ENCODE results near the gene HNF1A. TPM values are rescaled to one million over a fixed set of nuclear protein-coding genes. Genes with fewer than 3 reads are reported as not detected.

HNF1A gene
- total and polyA plus RNA-seq, 2 donors (not counting 1 experiment from before 2014, with no cell fraction given): not detected

- H3K4me3 Mint-ChIP-seq: no peak overlapping the region
- H3K27ac Mint-ChIP-seq: no peak overlapping the region
- Histone ChIP-seq H3K4me1 (ENCODE audit: control insufficient read depth in 2 of 2, insufficient read depth in 2 of 2, low read length in 2 of 2) (no peaks in the 10 kb centered on the region), H3K4me2 (replicated peaks; ENCODE audit: low read depth, low read length, poor library complexity, severe bottlenecking) (no peak overlapping the region), H3K36me3 (replicated peaks in 1 of 2; ENCODE audit: control extremely low read depth in 1 of 2, control insufficient read depth in 1 of 2, extremely low read depth in 1 of 2, insufficient read depth in 2 of 2, low read length in 1 of 2) (no peaks in the 10 kb centered on the region), H3K9ac (ENCODE audit: low read length) (no peak overlapping the region), H3K27me3 (replicated peaks in 1 of 4; ENCODE audit: control extremely low read depth in 1 of 4, control insufficient read depth in 3 of 4, insufficient read depth in 4 of 4, low read length in 3 of 4) (peaks cover 0 to 3% (median 0%) of the 10 kb centered on the region in 4 experiments), H4K20me1 (ENCODE audit: control insufficient read depth, insufficient read depth, low read length, poor library complexity, severe bottlenecking) (no peaks in the 10 kb centered on the region), H3K79me2 (ENCODE audit: control insufficient read depth, insufficient read depth, low read length) (no peaks in the 10 kb centered on the region), H3K4me3 (ENCODE audit: control extremely low read depth in 1 of 5, extremely low read depth in 1 of 5, insufficient read depth in 1 of 5, low read depth in 2 of 5, low read length in 4 of 5) (no peak overlapping the region), H2AFZ (ENCODE audit: insufficient read depth, low read depth, low read length, poor library complexity, severe bottlenecking) (no peak overlapping the region), H3K27ac (ENCODE audit: low read length in 2 of 2) (no peak overlapping the region), H3K9me3 (ENCODE audit: control extremely low read depth in 1 of 3, control insufficient read depth in 2 of 3, insufficient read depth in 1 of 3, low read length in 2 of 3) (no peaks in the 10 kb centered on the region)
- 89% methylated on average over 11 of the region's 13 CpGs for WGBS (ENCODE audit: insufficient coverage)
- H3K27me3 Mint-ChIP-seq: peaks cover 3% of the 10 kb centered on the region
- ATAC-seq (ENCODE audit: low read depth) (no peak), DNase-seq (no peak)
- POLR2A ChIA-PET: interaction anchor here (0.7 kb wide), 1 partner anchor 52 kb away, joined by 3 read pairs; no protein-coding TSS in a partner anchor
- CTCF ChIA-PET: no interaction called here
- no peaks in the 10 kb centered on the region for H3K4me1 Mint-ChIP-seq
- intact Hi-C loops (cut with micrococcal nuclease): no loop called here
- TF ChIP-seq EZH2 (IDR thresholded peaks at IDR 0.05; ENCODE audit: borderline replicate concordance, insufficient read depth, low read depth, low read length, poor library complexity, severe bottlenecking): no peak
- TF ChIP-seq, protein P1, sequence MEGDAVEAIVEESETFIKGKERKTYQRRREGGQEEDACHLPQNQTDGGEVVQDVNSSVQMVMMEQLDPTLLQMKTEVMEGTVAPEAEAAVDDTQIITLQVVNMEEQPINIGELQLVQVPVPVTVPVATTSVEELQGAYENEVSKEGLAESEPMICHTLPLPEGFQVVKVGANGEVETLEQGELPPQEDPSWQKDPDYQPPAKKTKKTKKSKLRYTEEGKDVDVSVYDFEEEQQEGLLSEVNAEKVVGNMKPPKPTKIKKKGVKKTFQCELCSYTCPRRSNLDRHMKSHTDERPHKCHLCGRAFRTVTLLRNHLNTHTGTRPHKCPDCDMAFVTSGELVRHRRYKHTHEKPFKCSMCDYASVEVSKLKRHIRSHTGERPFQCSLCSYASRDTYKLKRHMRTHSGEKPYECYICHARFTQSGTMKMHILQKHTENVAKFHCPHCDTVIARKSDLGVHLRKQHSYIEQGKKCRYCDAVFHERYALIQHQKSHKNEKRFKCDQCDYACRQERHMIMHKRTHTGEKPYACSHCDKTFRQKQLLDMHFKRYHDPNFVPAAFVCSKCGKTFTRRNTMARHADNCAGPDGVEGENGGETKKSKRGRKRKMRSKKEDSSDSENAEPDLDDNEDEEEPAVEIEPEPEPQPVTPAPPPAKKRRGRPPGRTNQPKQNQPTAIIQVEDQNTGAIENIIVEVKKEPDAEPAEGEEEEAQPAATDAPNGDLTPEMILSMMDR (IDR thresholded peaks at IDR 0.05): no peak
- no peaks in the 10 kb centered on the region for H3K9me3 Mint-ChIP-seq (ENCODE audit: insufficient read depth)
Measured at GRCh38 chr12:120928864-120929652, 49.3 kb upstream of the HNF1A start.

DNA sequence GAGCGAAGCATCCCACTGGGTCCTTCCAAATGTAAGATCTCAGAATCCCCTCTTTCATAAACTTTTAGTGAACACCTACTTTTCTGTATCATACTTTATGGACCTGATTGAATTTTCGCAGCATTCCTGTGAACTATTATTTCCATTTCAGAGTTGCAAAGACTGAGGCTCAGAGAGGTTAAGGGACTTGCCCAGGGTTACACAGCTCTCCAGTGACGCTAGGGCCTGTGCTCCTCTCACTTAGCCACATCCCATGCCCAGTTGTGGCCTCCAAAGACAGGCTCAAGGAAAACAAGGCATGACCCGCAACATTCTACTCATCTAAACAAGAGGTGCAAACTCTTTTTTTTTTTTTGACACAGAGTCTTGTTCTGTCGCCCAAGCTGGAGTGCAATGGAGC is 48.3 kb upstream of the HNF1A start:
- H3K27me3 Mint-ChIP-seq: peaks cover 3% of the 10 kb centered on the region
- ChIA-PET CTCF (no interaction called here), POLR2A (interaction anchor here (0.7 kb wide), 1 partner anchor 51 kb away, joined by 3 read pairs; no protein-coding TSS in a partner anchor)
- no peak overlapping the region for H2AFZ ChIP-seq (ENCODE audit: insufficient read depth, low read depth, low read length, poor library complexity, severe bottlenecking)
- intact Hi-C loops (cut with micrococcal nuclease): no loop called here
- H3K4me3 ChIP-seq (ENCODE audit: control extremely low read depth in 1 of 5, extremely low read depth in 1 of 5, insufficient read depth in 1 of 5, low read depth in 2 of 5, low read length in 4 of 5): no peak overlapping the region
- H3K4me1 ChIP-seq (ENCODE audit: control insufficient read depth in 2 of 2, insufficient read depth in 2 of 2, low read length in 2 of 2): no peaks in the 10 kb centered on the region
- H3K9ac ChIP-seq (ENCODE audit: low read length): no peak overlapping the region
- ATAC-seq (ENCODE audit: low read depth) (no peak), DNase-seq (no peak)
- H3K9me3 Mint-ChIP-seq (ENCODE audit: insufficient read depth): no peaks in the 10 kb centered on the region
- no peak overlapping the region for H3K4me2 ChIP-seq (replicated peaks; ENCODE audit: low read depth, low read length, poor library complexity, severe bottlenecking)
- H3K36me3 ChIP-seq (replicated peaks in 1 of 2; ENCODE audit: control extremely low read depth in 1 of 2, control insufficient read depth in 1 of 2, extremely low read depth in 1 of 2, insufficient read depth in 2 of 2, low read length in 1 of 2): no peaks in the 10 kb centered on the region
- peaks cover 0 to 3% (median 0%) of the 10 kb centered on the region in 4 experiments for H3K27me3 ChIP-seq (replicated peaks in 1 of 4; ENCODE audit: control extremely low read depth in 1 of 4, control insufficient read depth in 3 of 4, insufficient read depth in 4 of 4, low read length in 3 of 4)
- H3K4me1 Mint-ChIP-seq: no peaks in the 10 kb centered on the region
- no peak overlapping the region for H3K4me3 Mint-ChIP-seq
- no peak overlapping the region for H3K27ac Mint-ChIP-seq
- no peaks in the 10 kb centered on the region for H4K20me1 ChIP-seq (ENCODE audit: control insufficient read depth, insufficient read depth, low read length, poor library complexity, severe bottlenecking)
- TF ChIP-seq, protein P1 (IDR thresholded peaks at IDR 0.05): no peak
- no peak for TF ChIP-seq EZH2 (IDR thresholded peaks at IDR 0.05; ENCODE audit: borderline replicate concordance, insufficient read depth, low read depth, low read length, poor library complexity, severe bottlenecking)
- no peaks in the 10 kb centered on the region for H3K79me2 ChIP-seq (ENCODE audit: control insufficient read depth, insufficient read depth, low read length)
- WGBS (ENCODE audit: insufficient coverage): 85% methylated on average over 4 of the region's 5 CpGs
- no peaks in the 10 kb centered on the region for H3K9me3 ChIP-seq (ENCODE audit: control extremely low read depth in 1 of 3, control insufficient read depth in 2 of 3, insufficient read depth in 1 of 3, low read length in 2 of 3)
- no peak overlapping the region for H3K27ac ChIP-seq (ENCODE audit: low read length in 2 of 2)
